ENCODE measurements around the gene PLXNA3.
A peak's percentile ranks its signal among the peaks of the same experiment; 100 is the strongest.

Gene PLXNA3

GRCh38 chrX:154433605-154434004 lies 24.5 kb upstream of the PLXNA3 start:
- H3K4me3 ChIP-seq (ENCODE audit: low read depth, low read length): no peak overlapping the region
- TF ChIP-seq, protein P1, sequence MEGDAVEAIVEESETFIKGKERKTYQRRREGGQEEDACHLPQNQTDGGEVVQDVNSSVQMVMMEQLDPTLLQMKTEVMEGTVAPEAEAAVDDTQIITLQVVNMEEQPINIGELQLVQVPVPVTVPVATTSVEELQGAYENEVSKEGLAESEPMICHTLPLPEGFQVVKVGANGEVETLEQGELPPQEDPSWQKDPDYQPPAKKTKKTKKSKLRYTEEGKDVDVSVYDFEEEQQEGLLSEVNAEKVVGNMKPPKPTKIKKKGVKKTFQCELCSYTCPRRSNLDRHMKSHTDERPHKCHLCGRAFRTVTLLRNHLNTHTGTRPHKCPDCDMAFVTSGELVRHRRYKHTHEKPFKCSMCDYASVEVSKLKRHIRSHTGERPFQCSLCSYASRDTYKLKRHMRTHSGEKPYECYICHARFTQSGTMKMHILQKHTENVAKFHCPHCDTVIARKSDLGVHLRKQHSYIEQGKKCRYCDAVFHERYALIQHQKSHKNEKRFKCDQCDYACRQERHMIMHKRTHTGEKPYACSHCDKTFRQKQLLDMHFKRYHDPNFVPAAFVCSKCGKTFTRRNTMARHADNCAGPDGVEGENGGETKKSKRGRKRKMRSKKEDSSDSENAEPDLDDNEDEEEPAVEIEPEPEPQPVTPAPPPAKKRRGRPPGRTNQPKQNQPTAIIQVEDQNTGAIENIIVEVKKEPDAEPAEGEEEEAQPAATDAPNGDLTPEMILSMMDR (IDR thresholded peaks at IDR 0.05; ENCODE audit: low read depth, low read length): no peak
- TF ChIP-seq, protein P2, sequence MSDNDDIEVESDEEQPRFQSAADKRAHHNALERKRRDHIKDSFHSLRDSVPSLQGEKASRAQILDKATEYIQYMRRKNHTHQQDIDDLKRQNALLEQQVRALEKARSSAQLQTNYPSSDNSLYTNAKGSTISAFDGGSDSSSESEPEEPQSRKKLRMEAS (IDR thresholded peaks at IDR 0.05; ENCODE audit: low read depth, low read length): no peak
- TF ChIP-seq MYC (IDR thresholded peaks at IDR 0.05; ENCODE audit: low read depth, low read length): no peak
- no peak for DNase-seq (ENCODE audit: low read depth)

DNA sequence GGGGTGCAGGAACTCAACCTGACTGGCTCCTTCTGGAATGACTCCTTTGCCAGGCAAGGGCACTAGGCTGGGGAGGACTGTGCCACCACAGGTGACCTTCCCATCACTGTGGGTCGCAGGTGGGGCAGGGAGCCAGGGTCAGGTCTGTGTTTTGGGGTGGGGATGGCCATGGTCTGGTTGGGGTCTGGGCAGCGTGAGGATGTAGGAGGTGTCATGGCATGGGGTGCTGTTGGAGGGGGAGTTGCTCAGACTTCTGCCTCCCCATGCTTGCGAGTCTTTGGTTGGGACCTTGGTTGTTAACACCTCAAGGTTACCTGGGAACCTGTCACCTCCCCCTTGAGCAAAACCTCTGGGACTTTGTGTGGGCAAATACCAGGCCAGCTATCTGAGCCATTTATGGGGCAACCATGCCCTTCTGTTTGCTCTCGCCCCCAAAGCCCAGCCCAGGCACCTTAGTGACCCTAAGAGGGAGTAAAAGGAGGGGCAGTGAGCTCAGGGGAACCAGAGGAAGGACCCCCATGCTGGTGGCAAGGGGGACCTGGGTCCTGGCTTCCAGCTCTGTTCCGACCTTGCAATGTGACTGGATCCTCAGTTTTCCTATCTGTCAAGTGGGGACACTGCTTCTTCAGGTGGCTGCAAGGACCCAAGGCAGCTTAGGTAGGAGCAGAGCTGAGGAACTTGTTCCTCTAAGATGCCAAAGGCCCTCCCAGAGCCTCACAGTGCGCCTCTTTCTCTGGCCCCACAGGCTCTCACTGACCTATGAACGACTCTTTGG lies 23.5 kb upstream of the PLXNA3 start:
- H3K4me3 ChIP-seq (ENCODE audit: low read depth, low read length): no peak overlapping the region
- no peak for DNase-seq (ENCODE audit: low read depth)
- TF ChIP-seq POLR2A (IDR thresholded peaks at IDR 0.05; ENCODE audit: extremely low read depth, insufficient read length) (no peak), MYC (IDR thresholded peaks at IDR 0.05; ENCODE audit: low read depth, low read length) (no peak)
- TF ChIP-seq, protein P2 (IDR thresholded peaks at IDR 0.05; ENCODE audit: low read depth, low read length): no peak
- TF ChIP-seq, protein P1 (IDR thresholded peaks at IDR 0.05; ENCODE audit: low read depth, low read length): no peak

DNA sequence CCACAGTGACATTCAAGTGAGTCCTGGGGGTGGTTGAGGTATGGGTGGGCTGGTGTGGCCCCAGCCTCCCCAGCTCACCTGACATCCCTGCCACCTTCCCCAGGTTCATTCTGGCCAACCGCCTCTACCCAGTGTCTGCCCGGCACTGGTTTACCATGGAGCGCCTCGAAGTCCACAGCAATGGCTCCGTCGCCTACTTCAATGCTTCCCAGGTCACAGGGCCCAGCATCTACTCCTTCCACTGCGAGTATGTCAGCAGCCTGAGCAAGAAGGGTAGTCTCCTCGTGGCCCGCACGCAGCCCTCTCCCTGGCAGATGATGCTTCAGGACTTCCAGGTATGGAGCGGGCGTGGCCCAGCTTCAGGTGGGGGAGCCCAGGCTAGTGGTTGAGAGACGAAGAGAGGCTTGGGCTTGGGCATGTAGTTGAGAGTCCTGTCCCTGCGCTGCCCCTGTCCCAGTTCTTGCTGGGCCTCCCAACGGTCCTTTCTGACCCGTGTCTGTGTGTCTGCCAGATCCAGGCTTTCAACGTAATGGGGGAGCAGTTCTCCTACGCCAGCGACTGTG lies 22.8 kb upstream of the PLXNA3 start:
- no peak for DNase-seq (ENCODE audit: low read depth)
- TF ChIP-seq, protein P1 (IDR thresholded peaks at IDR 0.05; ENCODE audit: low read depth, low read length): no peak
- TF ChIP-seq MYC (IDR thresholded peaks at IDR 0.05; ENCODE audit: low read depth, low read length): no peak
- no peak for TF ChIP-seq POLR2A (IDR thresholded peaks at IDR 0.05; ENCODE audit: extremely low read depth, insufficient read length)
- TF ChIP-seq, protein P2 (IDR thresholded peaks at IDR 0.05; ENCODE audit: low read depth, low read length): no peak
- H3K4me3 ChIP-seq (ENCODE audit: low read depth, low read length): no peak overlapping the region

- TF ChIP-seq POLR2A (IDR thresholded peaks at IDR 0.05; ENCODE audit: extremely low read depth, insufficient read length): no peak
- TF ChIP-seq, protein P2 (IDR thresholded peaks at IDR 0.05; ENCODE audit: low read depth, low read length): no peak
- TF ChIP-seq, protein P1 (IDR thresholded peaks at IDR 0.05; ENCODE audit: low read depth, low read length): no peak
- no peak for TF ChIP-seq MYC (IDR thresholded peaks at IDR 0.05; ENCODE audit: low read depth, low read length)
- DNase-seq (ENCODE audit: low read depth): peak; percentile 51
Observed at GRCh38 chrX:154436374-154436982, 21.6 kb upstream of the PLXNA3 start.

GRCh38 chrX:154436983-154437752 lies 20.9 kb upstream of the PLXNA3 start, which contains the start of gene GDI1:
GDI1 (plus strand) TSS chrX:154437154; CDS start chrX:154437255, 101 bp downstream.
- peak within 1 kb of the TSS; percentile 50 for H3K4me3 ChIP-seq (ENCODE audit: low read depth, low read length)
- no peak for TF ChIP-seq POLR2A (IDR thresholded peaks at IDR 0.05; ENCODE audit: extremely low read depth, insufficient read length)
- TF ChIP-seq, protein P1 (IDR thresholded peaks at IDR 0.05; ENCODE audit: low read depth, low read length): no peak
- TF ChIP-seq MYC (IDR thresholded peaks at IDR 0.05; ENCODE audit: low read depth, low read length): no peak
- TF ChIP-seq, protein P2 (IDR thresholded peaks at IDR 0.05; ENCODE audit: low read depth, low read length): no peak
- DNase-seq (ENCODE audit: low read depth): peak; percentile 65

More at GRCh38 chrX:154436374-154436982, 21.6 kb upstream of the PLXNA3 start:
- H3K4me3 ChIP-seq (ENCODE audit: low read depth, low read length): no peak overlapping the region

Measured in NB4 (cell line).